ENCODE results near the gene SPATA24.

GRCh38 chr5:139404484-139404840 lies 573 bp upstream of the SPATA24 start:
- TF ChIP-seq CTCF (IDR thresholded peaks at IDR 0.05) (no peak), POLR2A (IDR thresholded peaks at IDR 0.05) (no peak)

Measured in body of pancreas (tissue), 4 donors.